IMR-90 (cell line): Measurements from ENCODE around the gene ATP7A. TPM values are rescaled to one million over a fixed set of nuclear protein-coding genes. Genes with fewer than 3 reads are reported as not detected.

Experiments
- ATAC-seq: fragments of 200-7000 bp; cut with Tn5 transposase; 2 replicates; pipeline ENCODE4 v1.9.1; 2020; ENCODE audit warnings: low read depth, mild to moderate bottlenecking, moderate library complexity
- BruUV-seq: library from RNA; stranded (reverse); fragments of 400-500 nt; replicated peaks from 2 replicates; lab custom pipeline; 2021; lab: Mats Ljungman, UMichigan
- CTCF ChIA-PET: fragments of 300-600 bp; formaldehyde crosslinking; extraction: SDS; loops from one replicate; lab custom pipeline; 2021; ENCODE audit warnings: antibody characterized with exemption; lab: Yijun Ruan, JAX
- POLR2A ChIA-PET: fragments of 300-600 bp; sonication (Branson Sonifier 250); formaldehyde crosslinking; loops from one replicate; lab custom pipeline; 2022; ENCODE audit warnings: antibody characterized with exemption; ENCODE audit not compliant: unreplicated experiment; lab: Charles Lee
- DNase-seq: peaks from one replicate; pipeline ENCODE4 v3.0.0; 2013
- H2AFZ ChIP-seq: replicated peaks from 2 replicates; pipeline ENCODE3; 2013; ENCODE audit warnings: low read length, mild to moderate bottlenecking; ENCODE audit not compliant: poor library complexity
- H2AK5ac ChIP-seq: 2 replicates; pipeline ENCODE4 v1.6.1; 2013; ENCODE audit warnings: low read depth, low read length, inconsistent platforms
- H2AK9ac ChIP-seq: replicated peaks from 2 replicates; pipeline ENCODE3; 2013; ENCODE audit warnings: mild to moderate bottlenecking, low read depth, low read length, moderate library complexity; ENCODE audit not compliant: poor library complexity
- H2BK120ac ChIP-seq: 2 replicates; pipeline ENCODE4 v1.6.1; 2013; ENCODE audit warnings: low read depth, low read length, inconsistent platforms
- H2BK15ac ChIP-seq: 3 replicates; pipeline ENCODE4 v1.6.1; 2013; ENCODE audit warnings: low read depth, low read length, inconsistent platforms
- H2BK20ac ChIP-seq: 2 replicates; pipeline ENCODE4 v1.6.1; 2013; ENCODE audit warnings: low read depth, mild to moderate bottlenecking, inconsistent platforms, low read length, moderate library complexity
- H2BK5ac ChIP-seq: 2 replicates; pipeline ENCODE4 v1.6.1; 2013; ENCODE audit warnings: mild to moderate bottlenecking, low read depth, low read length, inconsistent platforms; ENCODE audit not compliant: poor library complexity, severe bottlenecking
- H3K14ac ChIP-seq: replicated peaks from 2 replicates; pipeline ENCODE4 v1.6.1; 2013; ENCODE audit warnings: low read depth, low read length, inconsistent platforms
- H3K18ac ChIP-seq: 2 replicates; pipeline ENCODE4 v1.6.1; 2013; ENCODE audit warnings: low read depth, low read length, control low read depth
- H3K23ac ChIP-seq: 2 replicates; pipeline ENCODE4 v1.6.1; 2013; ENCODE audit warnings: low read depth, low read length, inconsistent platforms
- H3K27ac ChIP-seq: 2 replicates; pipeline ENCODE4 v1.5.1; 2013; ENCODE audit warnings: mild to moderate bottlenecking, control low read depth, low read length; ENCODE audit not compliant: insufficient read depth
- H3K27me3 ChIP-seq: 2 replicates; pipeline ENCODE4 v1.6.1; 2013; ENCODE audit warnings: low read length; ENCODE audit not compliant: control insufficient read depth, insufficient read depth
- H3K36me3 ChIP-seq: 2 replicates; pipeline ENCODE4 v1.6.1; 2013; ENCODE audit warnings: low read length, mixed read lengths; ENCODE audit not compliant: control insufficient read depth, insufficient read depth
- H3K4ac ChIP-seq: 2 replicates; pipeline ENCODE4 v1.6.1; 2013; ENCODE audit warnings: low read depth, low read length, inconsistent platforms
- H3K4me1 ChIP-seq: 2 replicates; pipeline ENCODE4 v1.6.1; 2013; ENCODE audit warnings: low read length, mixed read lengths; ENCODE audit not compliant: control insufficient read depth, insufficient read depth
- H3K4me2 ChIP-seq: 2 replicates; pipeline ENCODE4 v1.6.1; 2013; ENCODE audit warnings: low read depth, mild to moderate bottlenecking, control low read depth, low read length, moderate library complexity
- H3K4me3 ChIP-seq: 2 replicates; pipeline ENCODE4 v1.5.1; 2013; ENCODE audit warnings: low read depth, mild to moderate bottlenecking, control low read depth, low read length, moderate library complexity; ENCODE audit not compliant: insufficient read depth
- H3K56ac ChIP-seq: 2 replicates; pipeline ENCODE4 v1.6.1; 2013; ENCODE audit warnings: low read length, inconsistent platforms; ENCODE audit not compliant: insufficient read depth; ENCODE audit errors: extremely low read depth
- H3K79me1 ChIP-seq, 2 experiments: 2 replicates each; pipeline ENCODE4 v1.6.1; 2013; ENCODE audit warnings: low read length in 2 of 2, inconsistent platforms in 1 of 2, low read depth in 1 of 2
- H3K9ac ChIP-seq: 2 replicates; pipeline ENCODE4 v1.6.1; 2013; ENCODE audit warnings: low read depth, low read length, control low read depth
- H3K9me1 ChIP-seq: 2 replicates; pipeline ENCODE4 v1.6.1; 2013; ENCODE audit warnings: low read length, inconsistent platforms; ENCODE audit not compliant: insufficient read depth
- H3K9me3 ChIP-seq: 2 replicates; pipeline ENCODE4 v1.6.1; 2013; ENCODE audit warnings: low read length; ENCODE audit not compliant: control insufficient read depth, insufficient read depth
- H4K20me1 ChIP-seq: 2 replicates; pipeline ENCODE4 v1.6.1; 2013; ENCODE audit warnings: low read length, inconsistent platforms; ENCODE audit not compliant: insufficient read depth
- H4K5ac ChIP-seq: 2 replicates; pipeline ENCODE4 v1.6.1; 2013; ENCODE audit warnings: mild to moderate bottlenecking, low read depth, low read length, control low read depth
- H4K8ac ChIP-seq, 2 experiments: 2 replicates each; pipeline ENCODE4 v1.6.1; 2013; ENCODE audit warnings: low read depth in 2 of 2, low read length in 2 of 2, control low read depth in 1 of 2, inconsistent platforms in 1 of 2
- H4K91ac ChIP-seq: 2 replicates; pipeline ENCODE4 v1.6.1; 2013; ENCODE audit warnings: low read depth, low read length, inconsistent platforms; ENCODE audit not compliant: insufficient read depth
- BHLHE40 ChIP-seq: fragments of 150-350 bp; IDR thresholded peaks from 2 replicates; pipeline ENCODE4 v1.6.1; 2016; ENCODE audit warnings: mild to moderate bottlenecking, low read depth, low read length
- CEBPB ChIP-seq: IDR thresholded peaks from 2 replicates; pipeline ENCODE4 v1.6.1; 2012; ENCODE audit warnings: low read depth, low read length, improper control_type of control experiment
- CHD1 ChIP-seq: IDR thresholded peaks from 2 replicates; pipeline ENCODE4 v1.6.1; 2012; ENCODE audit warnings: low read depth, low read length, improper control_type of control experiment
- FOS ChIP-seq: fragments of 150-350 bp; IDR thresholded peaks from 2 replicates; pipeline ENCODE4 v1.6.1; 2016; ENCODE audit warnings: low read depth, low read length
- MXI1 ChIP-seq: IDR thresholded peaks from 2 replicates; pipeline ENCODE4 v1.6.1; 2012; ENCODE audit warnings: low read depth, mild to moderate bottlenecking, low read length, moderate library complexity, borderline replicate concordance
- RAD21 ChIP-seq: IDR thresholded peaks from 2 replicates; pipeline ENCODE4 v1.6.1; 2012; ENCODE audit warnings: low read length, improper control_type of control experiment
- RFX5 ChIP-seq: IDR thresholded peaks from 2 replicates; pipeline ENCODE4 v1.8.0; 2012; ENCODE audit warnings: low read depth, mild to moderate bottlenecking, low read length, moderate library complexity
- USF2 ChIP-seq: fragments of 150-350 bp; IDR thresholded peaks from 2 replicates; pipeline ENCODE4 v1.6.1; 2017; ENCODE audit warnings: mild to moderate bottlenecking, antibody characterized with exemption, low read length, low read depth
- WGBS, 2 experiments: methylation state at CpG; one replicate each; pipeline versions ENCODE4 v1.1.5 to v1.1.7; 2013; ENCODE audit warnings: missing lambda C conversion rate in 2 of 2; ENCODE audit not compliant: insufficient read length in 1 of 2; ENCODE audit errors: extremely low coverage in 2 of 2; 5-methylcytosine and 5-hydroxymethylcytosine counted together
- dilution Hi-C: fragments of 300-500 bp; cut with HindIII; formaldehyde crosslinking; loops from one replicate; pipeline ENCODE4 v1.14.3; 2018; ENCODE audit warnings: low sequenced_read_pairs; ENCODE audit not compliant: unreplicated experiment
- in situ Hi-C: fragments of 300-500 bp; cut with MboI; formaldehyde crosslinking; loops from 3 replicates; pipeline ENCODE4 v1.14.3; 2019; ENCODE audit warnings: low sequenced_read_pairs, inconsistent platforms, mixed read lengths
- intact Hi-C: fragments of 100-400 bp; cut with micrococcal nuclease; formaldehyde crosslinking; loops from 2 replicates; pipeline ENCODE4 v1.10.0; 2022
- polyA plus RNA-seq, 3 experiments: library from polyadenylated mRNA; depleted of rRNA; stranded (reverse); fragments of >200 nt; gene quantifications; 2 replicates each; pipeline ENCODE4 v1.2.3, GENCODE V29; 2012; ENCODE audit warnings: low replicate concordance in 1 of 3
- total RNA-seq: library from RNA; depleted of rRNA; stranded (reverse); fragments of >200 nt; gene quantifications from 2 replicates; pipeline ENCODE4 v1.2.3, GENCODE V29; 2012
- TF ChIP-seq, protein P1 (sequence below): fragments of 150-350 bp; IDR thresholded peaks from 2 replicates; pipeline ENCODE4 v1.6.1; 2016; ENCODE audit warnings: low read depth, mild to moderate bottlenecking, low read length, moderate library complexity, borderline replicate concordance

Gene ATP7A
- total and polyA plus RNA-seq, 2 of the 4 experiments (the other 2 are of a cell fraction) = 4.2 to 22.4 TPM

GRCh38 chrX:77938083-77938680, 27.7 kb downstream of the ATP7A start:
- H4K5ac ChIP-seq = no peak overlapping the region
- H2AK5ac ChIP-seq = no peak overlapping the region
- H4K20me1 ChIP-seq = no peaks in the 10 kb centered on the region
- H4K8ac ChIP-seq = no peak overlapping the region
- in situ Hi-C loops (no loop called here), intact Hi-C loops (no loop called here), dilution Hi-C loops (no loop called here)
- CTCF ChIA-PET = no interaction called here
- H2AK9ac ChIP-seq = no peak overlapping the region
- H3K27ac ChIP-seq = no peak overlapping the region
- no peaks in the 10 kb centered on the region for H3K36me3 ChIP-seq
- no CpG with 5 or more reads among the region's 4 CpGs for WGBS, 2 experiments
- no peak overlapping the region for H3K4ac ChIP-seq
- H3K9me3 ChIP-seq = no peaks in the 10 kb centered on the region
- no peak overlapping the region for H4K91ac ChIP-seq
- no peaks in the 10 kb centered on the region; a peak in 2 of 4 replicates for H3K79me1 ChIP-seq
- no peak overlapping the region for H3K9ac ChIP-seq
- POLR2A ChIA-PET = no interaction called here
- no peak for TF ChIP-seq MXI1
- no peak for TF ChIP-seq FOS
- TF ChIP-seq CEBPB = no peak
- TF ChIP-seq RFX5 = no peak
- TF ChIP-seq BHLHE40 = no peak
- TF ChIP-seq, protein P1, sequence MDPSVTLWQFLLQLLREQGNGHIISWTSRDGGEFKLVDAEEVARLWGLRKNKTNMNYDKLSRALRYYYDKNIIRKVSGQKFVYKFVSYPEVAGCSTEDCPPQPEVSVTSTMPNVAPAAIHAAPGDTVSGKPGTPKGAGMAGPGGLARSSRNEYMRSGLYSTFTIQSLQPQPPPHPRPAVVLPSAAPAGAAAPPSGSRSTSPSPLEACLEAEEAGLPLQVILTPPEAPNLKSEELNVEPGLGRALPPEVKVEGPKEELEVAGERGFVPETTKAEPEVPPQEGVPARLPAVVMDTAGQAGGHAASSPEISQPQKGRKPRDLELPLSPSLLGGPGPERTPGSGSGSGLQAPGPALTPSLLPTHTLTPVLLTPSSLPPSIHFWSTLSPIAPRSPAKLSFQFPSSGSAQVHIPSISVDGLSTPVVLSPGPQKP = no peak
- TF ChIP-seq RAD21 = no peak
- no peak for TF ChIP-seq CHD1
- no peak for TF ChIP-seq USF2
- H2BK120ac ChIP-seq = no peak overlapping the region; the same call in 1 of the 2 replicates
- no peaks in the 10 kb centered on the region for H3K27me3 ChIP-seq
- no peak overlapping the region for H2BK5ac ChIP-seq
- H3K14ac ChIP-seq = no peak overlapping the region
- H2BK20ac ChIP-seq = no peak overlapping the region
- H2BK15ac ChIP-seq = no peak overlapping the region
- no peak overlapping the region for H2AFZ ChIP-seq
- BruUV-seq = no TSS peak
- no peak overlapping the region for H3K56ac ChIP-seq
- H3K4me2 ChIP-seq = no peak overlapping the region
- H3K9me1 ChIP-seq = no peaks in the 10 kb centered on the region; the same call in 1 of the 2 replicates
- no peak overlapping the region for H3K4me3 ChIP-seq
- no peak for DNase-seq
- no peak overlapping the region for H3K23ac ChIP-seq
- no peak for ATAC-seq
- H3K4me1 ChIP-seq = no peaks in the 10 kb centered on the region; the same call in 1 of the 2 replicates
- H3K18ac ChIP-seq = no peak overlapping the region
